ENCODE data around the gene TBX2.

The TBX2 gene

GRCh38 chr17:61403801-61404662 lies 4.4 kb downstream of the TBX2 start:
- no peak for DNase-seq

GRCh38 chr17:61404663-61404912 lies 4.9 kb downstream of the TBX2 start:
- DNase-seq, result no peak

- no peak for DNase-seq
Measured at GRCh38 chr17:61404913-61405685, 5.5 kb downstream of the TBX2 start.

GRCh38 chr17:61405686-61406536 lies 6.3 kb downstream of the TBX2 start:
- DNase-seq, result no peak

- DNase-seq, result no peak
Measured at GRCh38 chr17:61406537-61406845, 6.8 kb downstream of the TBX2 start.

- DNase-seq, result no peak
Measured at GRCh38 chr17:61406971-61407911, 7.6 kb downstream of the TBX2 start.

GRCh38 chr17:61408151-61409041 lies 8.8 kb downstream of the TBX2 start:
- DNase-seq, result no peak

GRCh38 chr17:61409301-61410112 lies 9.9 kb downstream of the TBX2 start:
- DNase-seq, result peak; percentile 76

GRCh38 chr17:61410141-61411010 lies 10.7 kb downstream of the TBX2 start:
- DNase-seq, result peak; percentile 70

GRCh38 chr17:61411011-61411260 lies 11.3 kb downstream of the TBX2 start:
- DNase-seq, result no peak

GRCh38 chr17:61411261-61412142 lies 11.9 kb downstream of the TBX2 start:
- DNase-seq, result no peak

GRCh38 chr17:61412143-61412859 lies 12.7 kb downstream of the TBX2 start:
- DNase-seq, result peak; percentile 83

GRCh38 chr17:61412860-61413660 lies 13.4 kb downstream of the TBX2 start:
- no peak for DNase-seq

GRCh38 chr17:61413661-61414126 lies 14.1 kb downstream of the TBX2 start:
- no peak for DNase-seq

- DNase-seq, result no peak
Measured at GRCh38 chr17:61414141-61414935, 14.7 kb downstream of the TBX2 start.

- DNase-seq, result no peak
Measured at GRCh38 chr17:61414936-61415251, 15.3 kb downstream of the TBX2 start.
